GM19035 (cell line): ENCODE results near the gene PRH1.

Experiments
- ATAC-seq: cut with Tn5 transposase; IDR thresholded peaks from one replicate; pipeline ENCODE4 v1.9.1; 2021; ENCODE audit not compliant: unreplicated experiment

PRH1 gene

GRCh38 chr12:10847744-10848143, 36.3 kb downstream of the PRH1 start:
- no peak for ATAC-seq

- ATAC-seq, result no peak
Measured at GRCh38 chr12:10842862-10843261, 41.2 kb downstream of the PRH1 start.

- no peak for ATAC-seq
Measured at GRCh38 chr12:10838461-10838860, 45.6 kb downstream of the PRH1 start.
